Mesenchymal stem cell (in vitro differentiated cells and primary cell): Measurements from ENCODE around the gene SLC39A10.
"Not testable (repeated sequence)": the region's sequence is repeated elsewhere in the genome, so short reads cannot be mapped to it uniquely, and the experiment has no call there.

Experiments used
- DNase-seq: peaks from one replicate; pipeline ENCODE4 v3.0.0-alpha.2; 2013
- H2AFZ ChIP-seq: one replicate; pipeline ENCODE4 v1.6.1; 2013; ENCODE audit warnings: low read depth, mild to moderate bottlenecking, control low read depth, inconsistent platforms, low read length, moderate library complexity
- H2AK5ac ChIP-seq: 2 replicates; pipeline ENCODE4 v1.6.1; 2013; ENCODE audit warnings: low read length, moderate library complexity, mild to moderate bottlenecking, inconsistent platforms; ENCODE audit not compliant: severe bottlenecking
- H2BK120ac ChIP-seq: one replicate; pipeline ENCODE4 v1.6.1; 2013; ENCODE audit warnings: low read depth, mild to moderate bottlenecking, inconsistent platforms, low read length, moderate library complexity
- H2BK12ac ChIP-seq, 2 experiments: one replicate each; pipeline ENCODE4 v1.6.1; 2013; ENCODE audit warnings: inconsistent platforms in 2 of 2, low read length in 2 of 2, mild to moderate bottlenecking in 2 of 2, moderate library complexity in 2 of 2, control low read depth in 1 of 2
- H2BK15ac ChIP-seq: one replicate; pipeline ENCODE4 v1.6.1; 2013; ENCODE audit warnings: mild to moderate bottlenecking, low read depth, inconsistent platforms; ENCODE audit not compliant: poor library complexity, severe bottlenecking
- H2BK5ac ChIP-seq: 2 replicates; pipeline ENCODE4 v1.6.1; 2013; ENCODE audit warnings: low read depth, mild to moderate bottlenecking, low read length, control low read depth, inconsistent platforms; ENCODE audit not compliant: poor library complexity, severe bottlenecking
- H3K14ac ChIP-seq, 2 experiments: one replicate each; pipeline ENCODE4 v1.6.1; 2013; ENCODE audit warnings: inconsistent platforms in 2 of 2, low read length in 2 of 2, control low read depth in 1 of 2, mild to moderate bottlenecking in 1 of 2, moderate library complexity in 1 of 2
- H3K18ac ChIP-seq, 2 experiments: one replicate each; pipeline ENCODE4 v1.6.1; 2013; ENCODE audit warnings: inconsistent platforms in 2 of 2, low read length in 2 of 2, control low read depth in 1 of 2, low read depth in 1 of 2, mild to moderate bottlenecking in 1 of 2
- H3K23ac ChIP-seq, 2 experiments: one replicate each; pipeline ENCODE4 v1.6.1; 2013; ENCODE audit warnings: inconsistent platforms in 2 of 2, low read length in 2 of 2, mild to moderate bottlenecking in 2 of 2, moderate library complexity in 2 of 2, control low read depth in 1 of 2
- H3K27ac ChIP-seq: 2 replicates; pipeline ENCODE4 v1.5.1; 2013; ENCODE audit warnings: mild to moderate bottlenecking, moderate library complexity, low read length, control low read depth, inconsistent platforms; ENCODE audit not compliant: poor library complexity, severe bottlenecking
- H3K27me3 ChIP-seq, 2 experiments: 2 replicates each; pipeline versions ENCODE4 v1.6.1 to v1.7.0; 2013; ENCODE audit warnings: low read length in 2 of 2, mild to moderate bottlenecking in 2 of 2, moderate library complexity in 2 of 2, control low read depth in 1 of 2, inconsistent platforms in 1 of 2; ENCODE audit not compliant: control insufficient read depth in 1 of 2, insufficient read depth in 1 of 2
- H3K36me3 ChIP-seq, 2 experiments: 2 replicates each; pipeline versions ENCODE4 v1.6.1 to v1.7.0; 2013; ENCODE audit warnings: low read length in 2 of 2, control low read depth in 1 of 2, inconsistent platforms in 1 of 2, low read depth in 1 of 2, mild to moderate bottlenecking in 1 of 2; ENCODE audit not compliant: insufficient read depth in 2 of 2, control insufficient read depth in 1 of 2
- H3K4ac ChIP-seq, 2 experiments: one replicate each; pipeline ENCODE4 v1.6.1; 2013; ENCODE audit warnings: inconsistent platforms in 2 of 2, low read length in 2 of 2, mild to moderate bottlenecking in 2 of 2, moderate library complexity in 2 of 2, control low read depth in 1 of 2, low read depth in 1 of 2
- H3K4me1 ChIP-seq: 2 replicates; pipeline ENCODE4 v1.6.1; 2013; ENCODE audit warnings: low read depth, low read length, control low read depth; ENCODE audit not compliant: control insufficient read depth, insufficient read depth
- H3K4me2 ChIP-seq: 2 replicates; pipeline ENCODE4 v1.6.1; 2013; ENCODE audit warnings: low read length, mild to moderate bottlenecking, inconsistent platforms; ENCODE audit not compliant: poor library complexity, severe bottlenecking
- H3K4me3 ChIP-seq, 2 experiments: 2 replicates each; pipeline versions ENCODE4 v1.5.1 to v1.7.0; 2013; ENCODE audit warnings: low read length in 2 of 2, mild to moderate bottlenecking in 2 of 2, control low read depth in 1 of 2, low read depth in 1 of 2; ENCODE audit not compliant: insufficient read depth in 1 of 2
- H3K79me1 ChIP-seq: replicated peaks from 2 replicates; pipeline ENCODE4 v1.6.1; 2013; ENCODE audit warnings: mild to moderate bottlenecking, control low read depth, low read length, inconsistent platforms; ENCODE audit not compliant: poor library complexity, severe bottlenecking
- H3K9ac ChIP-seq: 2 replicates; pipeline ENCODE4 v1.7.0; 2013; ENCODE audit warnings: mild to moderate bottlenecking, low read length, moderate library complexity
- H3K9me3 ChIP-seq: 2 replicates; pipeline ENCODE4 v1.7.0; 2013; ENCODE audit warnings: mild to moderate bottlenecking, low read length; ENCODE audit not compliant: control insufficient read depth
- H4K8ac ChIP-seq: one replicate; pipeline ENCODE4 v1.6.1; 2013; ENCODE audit warnings: inconsistent platforms, mild to moderate bottlenecking, low read length, moderate library complexity
- H4K91ac ChIP-seq: one replicate; pipeline ENCODE4 v1.6.1; 2013; ENCODE audit warnings: mild to moderate bottlenecking, low read length, inconsistent platforms
- WGBS: methylation state at CpG from one replicate; pipeline ENCODE4 v1.1.7; 2013; ENCODE audit warnings: mixed read lengths; 5-methylcytosine and 5-hydroxymethylcytosine counted together

The SLC39A10 gene

DNA sequence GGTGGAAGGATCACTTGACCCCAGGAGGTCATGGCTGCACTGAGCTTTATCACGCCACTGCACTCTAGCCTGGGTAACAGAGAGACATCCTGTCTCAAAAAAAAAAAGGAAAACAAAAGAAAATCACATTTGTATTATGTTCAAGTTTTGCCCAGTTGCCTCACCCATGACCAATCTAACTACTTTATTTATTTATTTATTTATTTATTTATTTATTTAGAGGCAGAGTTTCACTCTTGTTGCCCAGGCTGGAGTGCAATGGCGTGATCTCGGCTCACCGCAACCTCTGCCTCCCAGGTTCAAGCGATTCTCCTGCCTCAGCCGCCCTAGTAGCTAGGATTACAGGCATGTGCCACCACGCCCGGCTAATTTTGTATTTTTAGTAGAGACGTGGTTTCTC is 12.3 kb upstream of the SLC39A10 start:
- not testable (repeated sequence) for H3K4ac ChIP-seq, H3K36me3 ChIP-seq, H3K4me1 ChIP-seq, H3K79me1 ChIP-seq, H3K27ac ChIP-seq, H3K18ac ChIP-seq, H3K14ac ChIP-seq, H4K91ac ChIP-seq, H2BK12ac ChIP-seq, H3K9ac ChIP-seq, H2BK5ac ChIP-seq, H2BK15ac ChIP-seq, H3K23ac ChIP-seq, H2BK120ac ChIP-seq, H3K9me3 ChIP-seq, H2AK5ac ChIP-seq, H3K4me2 ChIP-seq, H2AFZ ChIP-seq, DNase-seq, H4K8ac ChIP-seq, H3K4me3 ChIP-seq, H3K27me3 ChIP-seq
- WGBS, result 92% methylated on average over 9 of the region's 9 CpGs

DNA sequence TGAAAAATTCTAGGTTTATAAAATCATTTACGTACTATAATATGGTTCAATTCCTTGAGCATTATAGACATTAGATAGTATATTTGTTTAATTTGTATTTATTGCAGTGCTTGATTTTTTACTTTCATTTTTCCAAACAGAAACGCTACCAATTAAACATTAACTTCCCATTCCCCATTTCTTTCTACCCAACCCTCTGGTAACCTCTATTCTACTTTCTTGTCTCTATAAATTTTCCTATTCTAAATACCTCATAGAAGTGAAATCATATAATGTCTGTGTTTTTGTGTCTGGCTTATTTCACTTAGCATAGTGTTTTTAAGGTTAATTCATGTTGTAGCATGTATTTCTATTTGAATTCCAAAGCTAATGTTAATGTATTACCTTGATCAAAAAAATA is 11.6 kb upstream of the SLC39A10 start:
- peaks cover 1% of the 10 kb centered on the region for H3K4me1 ChIP-seq
- H3K79me1 ChIP-seq, result peaks cover 6% of the 10 kb centered on the region
- no peak overlapping the region for H3K9ac ChIP-seq
- 83% methylated on average over 1 of the region's 2 CpGs for WGBS
- no peak overlapping the region for H3K27ac ChIP-seq
- H2BK12ac ChIP-seq, result no peak overlapping the region
- H2AK5ac ChIP-seq, result no peak overlapping the region
- H2BK120ac ChIP-seq, result no peak overlapping the region
- H2BK5ac ChIP-seq, result no peak overlapping the region
- no peak overlapping the region for H2BK15ac ChIP-seq
- no peak overlapping the region for H4K91ac ChIP-seq
- H4K8ac ChIP-seq, result no peak overlapping the region
- no peak overlapping the region for H3K4ac ChIP-seq
- H3K9me3 ChIP-seq, result no peaks in the 10 kb centered on the region
- H3K14ac ChIP-seq, result no peak overlapping the region
- no peak overlapping the region for H3K23ac ChIP-seq
- H3K4me2 ChIP-seq, result no peak overlapping the region
- H3K4me3 ChIP-seq, result no peak overlapping the region
- H3K27me3 ChIP-seq, result no peaks in the 10 kb centered on the region
- no peak overlapping the region for H2AFZ ChIP-seq
- H3K18ac ChIP-seq, result no peak overlapping the region
- no peak for DNase-seq
- no peaks in the 10 kb centered on the region for H3K36me3 ChIP-seq

DNA sequence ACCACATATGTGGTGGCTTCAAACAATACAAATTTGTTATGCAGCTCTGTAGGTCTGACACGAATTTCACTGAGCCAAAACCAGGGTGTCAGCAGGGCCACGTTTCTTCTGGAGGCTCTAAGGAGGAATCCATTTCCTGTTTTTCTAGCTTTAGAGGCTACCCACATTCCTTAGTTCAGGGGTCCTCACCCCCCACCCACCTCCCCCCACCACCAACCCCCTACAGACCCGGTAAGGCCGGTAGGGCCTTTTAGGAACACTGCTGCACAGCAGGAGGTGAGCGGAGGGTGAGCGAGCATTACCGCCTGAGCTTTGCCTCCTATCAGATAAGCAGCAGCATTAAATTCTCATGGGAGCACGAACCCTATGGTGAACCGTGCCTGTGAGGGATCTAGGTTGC is 10.6 kb upstream of the SLC39A10 start:
- Histone ChIP-seq H2BK15ac (no peak overlapping the region), H3K23ac (no peak overlapping the region), H3K18ac (no peak overlapping the region), H3K9me3 (no peaks in the 10 kb centered on the region), H2BK12ac (no peak overlapping the region), H4K8ac (no peak overlapping the region), H3K27ac (no peak overlapping the region), H4K91ac (no peak overlapping the region), H2AFZ (no peak overlapping the region), H2AK5ac (no peak overlapping the region), H3K79me1 (peaks cover 5% of the 10 kb centered on the region), H2BK5ac (no peak overlapping the region), H3K14ac (no peak overlapping the region), H3K4ac (no peak overlapping the region), H3K4me3 (no peak overlapping the region), H3K4me2 (no peak overlapping the region), H2BK120ac (no peak overlapping the region), H3K36me3 (no peaks in the 10 kb centered on the region), H3K4me1 (peaks cover 1% of the 10 kb centered on the region), H3K9ac (no peak overlapping the region), H3K27me3 (no peaks in the 10 kb centered on the region)
- no peak for DNase-seq
- 48% methylated on average over 9 of the region's 9 CpGs for WGBS

DNA sequence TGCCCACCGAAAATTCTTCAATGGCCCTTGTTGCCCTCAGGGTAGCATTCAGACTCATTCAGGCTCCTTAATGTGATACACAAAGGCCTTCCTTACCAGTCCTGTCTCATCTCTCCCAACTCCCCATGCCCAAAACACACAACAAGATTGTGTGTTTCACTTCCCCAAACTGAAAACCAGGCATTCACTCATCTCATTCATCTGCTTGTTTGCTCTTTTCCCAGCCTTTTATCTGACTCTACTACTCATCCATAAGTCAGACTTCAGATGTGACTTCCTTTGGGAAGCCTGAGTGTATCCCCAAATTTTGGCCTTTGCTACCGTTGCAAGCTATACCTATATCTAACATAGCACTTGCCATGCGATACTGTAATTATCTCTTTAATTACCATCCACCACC is 9.7 kb upstream of the SLC39A10 start:
- Histone ChIP-seq H2AFZ (no peak overlapping the region), H2BK15ac (no peak overlapping the region), H3K4me2 (no peak overlapping the region), H2BK5ac (no peak overlapping the region), H3K4ac (no peak overlapping the region), H3K23ac (no peak overlapping the region), H3K14ac (no peak overlapping the region), H3K9ac (no peak overlapping the region), H3K4me3 (no peak overlapping the region), H3K27me3 (no peaks in the 10 kb centered on the region), H4K91ac (no peak overlapping the region), H3K27ac (no peak overlapping the region), H3K9me3 (no peaks in the 10 kb centered on the region), H4K8ac (no peak overlapping the region), H3K36me3 (no peaks in the 10 kb centered on the region), H3K18ac (peak overlapping the region in 1 of 2 experiments; percentile 9), H2BK12ac (no peak overlapping the region), H2AK5ac (no peak overlapping the region), H3K79me1 (peaks cover 5% of the 10 kb centered on the region), H3K4me1 (peaks cover 1% of the 10 kb centered on the region), H2BK120ac (no peak overlapping the region)
- DNase-seq, result no peak
- WGBS, result 95% methylated on average over 3 of the region's 3 CpGs
